OCI-LY7 (cell line): ENCODE measurements around the gene CHSY3.

Source experiments
- CTCF ChIP-seq: fragments of 200-600 bp; sonication (generic); conservative IDR thresholded peaks from 2 replicates; pipeline ENCODE4 v1.5.1; 2014; ENCODE audit warnings: mild to moderate bottlenecking, antibody characterized with exemption, low read length, moderate library complexity, mixed read lengths
- EZH2phosphoT487 ChIP-seq: fragments of 200-600 bp; sonication (generic); IDR thresholded peaks from 2 replicates; pipeline ENCODE4 v1.6.1; 2018; ENCODE audit warnings: low read depth, borderline replicate concordance, mild to moderate bottlenecking, mixed run types, antibody characterized with exemption, low read length, moderate library complexity, mixed read lengths

- TF ChIP-seq CTCF, result no peak
- TF ChIP-seq EZH2phosphoT487, result no peak
Observed at GRCh38 chr5:129973716-129974426, 69.6 kb downstream of the CHSY3 start.
